H1 (cell line): ENCODE results near the gene SRRM4. TPM values are rescaled to one million over a fixed set of nuclear protein-coding genes. Genes with fewer than 3 reads are reported as not detected.

Experiments used
- CTCF ChIA-PET: fragments of 300-600 bp; sonication (Branson Sonifier 250); formaldehyde crosslinking; loops from one replicate; lab custom pipeline; 2021; ENCODE audit not compliant: partially characterized antibody; lab: Charles Lee
- POLR2A ChIA-PET: fragments of 300-600 bp; sonication (Branson Sonifier 250); formaldehyde crosslinking; loops from one replicate; lab custom pipeline; 2021; ENCODE audit warnings: inconsistent platforms; ENCODE audit not compliant: partially characterized antibody; lab: Charles Lee
- DNase-seq, 2 experiments: peaks; one replicate each; pipeline versions ENCODE4 v3.0.0 to v3.0.0-alpha.2; 2010 to 2022; ENCODE audit warnings: low spot score in 2 of 2, low read depth in 1 of 2, mixed read lengths in 1 of 2
- FAIRE-seq: peaks from 2 replicates; lab custom pipeline; 2011; peaks lifted over from hg19 to GRCh38; lab: Jason Lieb, UNC
- H2AFZ ChIP-seq: 2 replicates; pipeline ENCODE4 v1.8.1; 2012; ENCODE audit warnings: low read length, inconsistent platforms
- H2AK5ac ChIP-seq: 2 replicates; pipeline ENCODE4 v1.6.1; 2013; ENCODE audit warnings: low read depth, low read length
- H2BK120ac ChIP-seq: replicated peaks from 2 replicates; pipeline ENCODE3; 2013; ENCODE audit warnings: low read depth, low read length, inconsistent platforms
- H2BK12ac ChIP-seq: 2 replicates; pipeline ENCODE4 v1.6.1; 2013; ENCODE audit warnings: low read depth, low read length
- H2BK15ac ChIP-seq: 2 replicates; pipeline ENCODE4 v1.6.1; 2013; ENCODE audit warnings: low read length
- H2BK20ac ChIP-seq: 2 replicates; pipeline ENCODE4 v1.6.1; 2013; ENCODE audit warnings: low read length
- H2BK5ac ChIP-seq: 2 replicates; pipeline ENCODE4 v1.6.1; 2013; ENCODE audit warnings: low read depth, low read length
- H3K14ac ChIP-seq: 2 replicates; pipeline ENCODE4 v1.6.1; 2013; ENCODE audit warnings: inconsistent platforms; ENCODE audit not compliant: insufficient read length
- H3K18ac ChIP-seq: 2 replicates; pipeline ENCODE4 v1.6.1; 2013; ENCODE audit warnings: low read length; ENCODE audit errors: extremely low read depth
- H3K23ac ChIP-seq: 2 replicates; pipeline ENCODE4 v1.6.1; 2013; ENCODE audit warnings: inconsistent platforms; ENCODE audit not compliant: insufficient read length
- H3K23me2 ChIP-seq: 2 replicates; pipeline ENCODE4 v1.6.1; 2013; ENCODE audit warnings: low read depth, low read length
- H3K27ac ChIP-seq: 2 replicates; pipeline ENCODE4 v1.6.1; 2011; ENCODE audit warnings: low read depth, low read length, inconsistent platforms
- H3K27me3 ChIP-seq, 4 experiments: replicated peaks in 1 of 4; 1 replicate in 1 of 4; 2 replicates in 3 of 4; pipeline versions ENCODE4 v1.6.1 to v1.8.1; 2011 to 2013; ENCODE audit warnings: low read length in 3 of 4, mild to moderate bottlenecking in 3 of 4, inconsistent platforms in 2 of 4, mixed read lengths in 2 of 4, moderate library complexity in 1 of 4; ENCODE audit not compliant: control insufficient read depth in 3 of 4, insufficient read depth in 3 of 4; ENCODE audit errors: extremely low read depth in 1 of 4
- H3K36me3 ChIP-seq, 4 experiments: 2 replicates each; pipeline versions ENCODE4 v1.6.1 to v1.8.1; 2011 to 2013; ENCODE audit warnings: mild to moderate bottlenecking in 4 of 4, low read length in 3 of 4, moderate library complexity in 2 of 4, control low read depth in 1 of 4, inconsistent platforms in 1 of 4; ENCODE audit not compliant: insufficient read depth in 4 of 4, control insufficient read depth in 2 of 4
- H3K4ac ChIP-seq: replicated peaks from 2 replicates; pipeline ENCODE3; 2013; ENCODE audit warnings: low read length, low read depth, mixed read lengths, inconsistent platforms; ENCODE audit not compliant: insufficient read length
- H3K4me1 ChIP-seq, 4 experiments: replicated peaks in 1 of 4; 1 replicate in 1 of 4; 2 replicates in 3 of 4; pipeline versions ENCODE4 v1.6.1 to v1.8.1; 2011 to 2013; ENCODE audit warnings: low read length in 3 of 4, inconsistent platforms in 2 of 4, mixed read lengths in 1 of 4; ENCODE audit not compliant: insufficient read depth in 4 of 4, control insufficient read depth in 3 of 4
- H3K4me2 ChIP-seq, 2 experiments: 2 replicates each; pipeline versions ENCODE4 v1.6.1 to v1.8.1; 2011 to 2013; ENCODE audit warnings: low read depth in 2 of 2, low read length in 2 of 2, control low read depth in 1 of 2, inconsistent platforms in 1 of 2, mild to moderate bottlenecking in 1 of 2; ENCODE audit not compliant: insufficient read depth in 1 of 2
- H3K4me3 ChIP-seq, 4 experiments: fragments of 200-600, 300-600 bp in 1 of 4; sonication (generic), shearing (Covaris generic), sonication (Bioruptor Twin) in 1 of 4; 2 replicates each; pipeline versions ENCODE4 v1.5.1 to v1.8.1; 2011 to 2016; ENCODE audit warnings: low read length in 4 of 4, low read depth in 3 of 4, control low read depth in 2 of 4, inconsistent platforms in 2 of 4, mild to moderate bottlenecking in 2 of 4, mixed read lengths in 1 of 4, moderate library complexity in 1 of 4; ENCODE audit not compliant: insufficient read depth in 2 of 4; ENCODE audit errors: extremely low read depth in 1 of 4
- H3K56ac ChIP-seq: replicated peaks from 2 replicates; pipeline ENCODE3; 2013; ENCODE audit warnings: low read depth, mild to moderate bottlenecking, mixed read lengths, low read length, inconsistent platforms; ENCODE audit not compliant: insufficient read length
- H3K79me1 ChIP-seq: 2 replicates; pipeline ENCODE4 v1.6.1; 2013; ENCODE audit warnings: low read depth, low read length, control low read depth
- H3K79me2 ChIP-seq, 2 experiments: 2 replicates each; pipeline versions ENCODE4 v1.6.1 to v1.8.1; 2012 to 2013; ENCODE audit warnings: low read length in 2 of 2, mild to moderate bottlenecking in 2 of 2, inconsistent platforms in 1 of 2; ENCODE audit not compliant: insufficient read depth in 2 of 2, control insufficient read depth in 1 of 2
- H3K9ac ChIP-seq, 4 experiments: replicated peaks in 1 of 4; 1 replicate in 1 of 4; 2 replicates in 3 of 4; pipeline versions ENCODE4 v1.6.1 to v1.8.1; 2011 to 2013; ENCODE audit warnings: low read depth in 3 of 4, low read length in 3 of 4, control low read depth in 2 of 4, mild to moderate bottlenecking in 2 of 4, moderate library complexity in 2 of 4, inconsistent platforms in 1 of 4; ENCODE audit errors: extremely low read depth in 1 of 4
- H3K9me3 ChIP-seq, 2 experiments: 2 replicates each; pipeline versions ENCODE4 v1.6.1 to v1.8.1; 2012 to 2013; ENCODE audit warnings: mild to moderate bottlenecking in 2 of 2, moderate library complexity in 2 of 2, control low read depth in 1 of 2, inconsistent platforms in 1 of 2, low read depth in 1 of 2, low read length in 1 of 2, mixed read lengths in 1 of 2; ENCODE audit not compliant: insufficient read depth in 2 of 2
- H4K20me1 ChIP-seq, 2 experiments: replicated peaks in 1 of 2; 2 replicates each; pipeline versions ENCODE3 to v1.8.1; 2011 to 2013; ENCODE audit warnings: inconsistent platforms in 2 of 2, low read length in 2 of 2, mild to moderate bottlenecking in 1 of 2; ENCODE audit not compliant: insufficient read depth in 2 of 2, control insufficient read depth in 1 of 2
- H4K5ac ChIP-seq: 2 replicates; pipeline ENCODE4 v1.6.1; 2013; ENCODE audit warnings: low read length, low read depth, mixed read lengths, inconsistent platforms; ENCODE audit not compliant: insufficient read length
- H4K8ac ChIP-seq: 2 replicates; pipeline ENCODE4 v1.8.0; 2013; ENCODE audit warnings: mild to moderate bottlenecking, moderate library complexity, low read length, inconsistent platforms; ENCODE audit not compliant: insufficient read depth; ENCODE audit errors: extremely low read depth
- H4K91ac ChIP-seq: replicated peaks from 2 replicates; pipeline ENCODE3; 2013; ENCODE audit warnings: low read length, mixed read lengths, inconsistent platforms; ENCODE audit not compliant: insufficient read length
- ATF2 ChIP-seq: IDR thresholded peaks from 2 replicates; pipeline ENCODE4 v1.6.1; 2012; ENCODE audit warnings: low read length, inconsistent platforms
- BCL11A ChIP-seq, 2 experiments: IDR thresholded peaks; one replicate each; pipeline ENCODE4 v1.6.1; 2011; ENCODE audit warnings: low read depth in 2 of 2, low read length in 2 of 2, mild to moderate bottlenecking in 2 of 2
- CBX8 ChIP-seq: fragments of 300-800, 300-1000 bp; sonication (generic); IDR thresholded peaks from 2 replicates; pipeline ENCODE4 v1.7.1; 2016; ENCODE audit warnings: low read depth, low read length, borderline replicate concordance
- CHD1 ChIP-seq: IDR thresholded peaks from 2 replicates; pipeline ENCODE4 v1.6.1; 2012; ENCODE audit warnings: low read depth, low read length, improper control_type of control experiment
- E2F6 ChIP-seq: IDR thresholded peaks from 2 replicates; pipeline ENCODE4 v1.6.1; 2012; ENCODE audit warnings: inconsistent platforms
- KDM4A ChIP-seq: IDR thresholded peaks from one replicate; pipeline ENCODE4 v1.7.1; 2012; ENCODE audit warnings: low read depth, mild to moderate bottlenecking, moderate library complexity, low read length, inconsistent platforms; ENCODE audit not compliant: severe bottlenecking
- RXRA ChIP-seq: IDR thresholded peaks from 2 replicates; pipeline ENCODE4 v1.6.1; 2011; ENCODE audit warnings: low read depth, mild to moderate bottlenecking, low read length, moderate library complexity; ENCODE audit not compliant: insufficient read depth
- SRF ChIP-seq: IDR thresholded peaks from 2 replicates; pipeline ENCODE4 v1.6.1; 2011; ENCODE audit warnings: mild to moderate bottlenecking, low read depth, low read length, moderate library complexity
- WGBS, 2 experiments: shearing (Covaris generic) in 1 of 2; methylation state at CpG; one replicate each; pipeline versions ENCODE4 v1.1.6 to v1.1.7; 2013 to 2015; ENCODE audit warnings: low lambda C conversion rate in 2 of 2, mixed read lengths in 2 of 2, inconsistent platforms in 1 of 2, low coverage in 1 of 2, missing lambda C conversion rate in 1 of 2; ENCODE audit not compliant: insufficient replicate concordance in 2 of 2, insufficient coverage in 1 of 2, insufficient read length in 1 of 2; ENCODE audit errors: extremely low coverage in 1 of 2, missing lambda C conversion rate in 1 of 2; 5-methylcytosine and 5-hydroxymethylcytosine counted together
- polyA plus RNA-seq, 7 experiments: library from polyadenylated mRNA; depleted of rRNA in 3 of 7; stranded (reverse) in 5 of 7; unstranded in 2 of 7; fragments of >200 nt in 5 of 7; fragments of 200-250 nt in 2 of 7; gene quantifications; 1 replicate in 5 of 7; 2 replicates in 1 of 7; 4 replicates in 1 of 7; pipeline versions ENCODE4 v1.2.1 to v1.2.3, GENCODE V29; 2011 to 2013; ENCODE audit warnings: missing spikeins in 2 of 7, mixed read lengths in 2 of 7
- total RNA-seq: library from RNA; stranded (reverse); fragmentation: NEBNext Ultra II Directional; extraction: Animal tissue kit (Norgen Biotek cat#: 25700); gene quantifications from 2 replicates; pipeline ENCODE4 v1.2.1, GENCODE V29; 2021
- TF ChIP-seq, protein P1 (sequence below), 3 experiments: IDR thresholded peaks; 1 replicate in 2 of 3; 2 replicates in 1 of 3; pipeline versions ENCODE4 v1.5.1 to v1.6.1; 2011; ENCODE audit warnings: low read length in 3 of 3, mild to moderate bottlenecking in 3 of 3, inconsistent platforms in 2 of 3, low read depth in 1 of 3, moderate library complexity in 1 of 3; ENCODE audit not compliant: insufficient read depth in 1 of 3; ENCODE audit errors: control extremely low read depth in 1 of 3

Gene SRRM4
- total and polyA plus RNA-seq, 2 of the 8 experiments (the other 6 are each of a cell fraction or from before 2014, with no cell fraction given): 0.53 to 1.1 TPM

DNA sequence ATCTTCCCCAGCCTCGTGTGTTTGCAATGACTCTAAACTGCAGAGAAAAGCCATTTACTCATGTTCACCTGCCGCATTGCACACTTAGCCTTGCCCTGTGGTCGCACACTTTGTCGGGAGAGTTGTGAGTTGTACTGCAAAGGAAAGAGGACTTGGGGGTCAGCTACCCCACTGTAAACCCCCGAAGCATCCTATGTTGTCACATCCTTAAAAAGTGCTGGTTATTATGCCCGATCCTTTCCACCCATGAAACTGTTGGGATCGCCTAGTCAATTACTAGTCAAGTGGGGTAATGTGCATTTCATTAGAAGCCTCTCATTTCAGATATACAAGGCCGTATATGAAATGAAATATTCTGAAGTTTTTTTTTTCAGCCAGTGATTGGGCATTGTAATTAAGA lies 98.2 kb downstream of the SRRM4 start:
- Histone ChIP-seq H2BK15ac (no peak overlapping the region), H3K27ac (no peak overlapping the region), H2BK20ac (no peak overlapping the region), H2AK5ac (no peak overlapping the region), H3K56ac (no peak overlapping the region), H3K27me3 (peaks cover 0 to 1% (median 0%) of the 10 kb centered on the region in 4 experiments; a peak in 2 of 7 replicates), H3K4ac (no peak overlapping the region), H3K9ac (no peak overlapping the region), H2BK5ac (no peak overlapping the region), H4K91ac (no peak overlapping the region), H3K4me2 (no peak overlapping the region), H2BK12ac (no peak overlapping the region), H3K18ac (no peak overlapping the region), H3K36me3 (no peaks in the 10 kb centered on the region), H3K14ac (no peak overlapping the region), H3K9me3 (no peaks in the 10 kb centered on the region), H2AFZ (no peak overlapping the region), H3K23me2 (peaks cover 8% of the 10 kb centered on the region; the same call in 1 of the 2 replicates), H3K4me1 (peaks cover 0 to 6% (median 4%) of the 10 kb centered on the region in 4 experiments; a peak in 5 of 7 replicates), H4K20me1 (peaks cover 0 to 4% of the 10 kb centered on the region in 2 experiments), H3K4me3 (no peak overlapping the region), H4K8ac (no peak overlapping the region), H4K5ac (no peak overlapping the region), H2BK120ac (no peak overlapping the region), H3K79me1 (no peaks in the 10 kb centered on the region), H3K23ac (no peak overlapping the region), H3K79me2 (no peaks in the 10 kb centered on the region)
- FAIRE-seq (no peak), DNase-seq (no peak)
- ChIA-PET CTCF (interaction anchor here (2.0 kb wide), 1 partner anchor 195 kb away, joined by 6 read pairs; no protein-coding TSS in a partner anchor), POLR2A (no interaction called here)
- WGBS, 2 experiments: 92% methylated on average over 8 of the region's 8 CpGs; no CpG with 5 or more reads in 1 of the 2 experiments
- no peak for TF ChIP-seq E2F6
- no peak for TF ChIP-seq CHD1
- TF ChIP-seq KDM4A: no peak
- TF ChIP-seq, protein P1, sequence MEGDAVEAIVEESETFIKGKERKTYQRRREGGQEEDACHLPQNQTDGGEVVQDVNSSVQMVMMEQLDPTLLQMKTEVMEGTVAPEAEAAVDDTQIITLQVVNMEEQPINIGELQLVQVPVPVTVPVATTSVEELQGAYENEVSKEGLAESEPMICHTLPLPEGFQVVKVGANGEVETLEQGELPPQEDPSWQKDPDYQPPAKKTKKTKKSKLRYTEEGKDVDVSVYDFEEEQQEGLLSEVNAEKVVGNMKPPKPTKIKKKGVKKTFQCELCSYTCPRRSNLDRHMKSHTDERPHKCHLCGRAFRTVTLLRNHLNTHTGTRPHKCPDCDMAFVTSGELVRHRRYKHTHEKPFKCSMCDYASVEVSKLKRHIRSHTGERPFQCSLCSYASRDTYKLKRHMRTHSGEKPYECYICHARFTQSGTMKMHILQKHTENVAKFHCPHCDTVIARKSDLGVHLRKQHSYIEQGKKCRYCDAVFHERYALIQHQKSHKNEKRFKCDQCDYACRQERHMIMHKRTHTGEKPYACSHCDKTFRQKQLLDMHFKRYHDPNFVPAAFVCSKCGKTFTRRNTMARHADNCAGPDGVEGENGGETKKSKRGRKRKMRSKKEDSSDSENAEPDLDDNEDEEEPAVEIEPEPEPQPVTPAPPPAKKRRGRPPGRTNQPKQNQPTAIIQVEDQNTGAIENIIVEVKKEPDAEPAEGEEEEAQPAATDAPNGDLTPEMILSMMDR (IDR thresholded peaks at IDR 0.05; ENCODE audit: control extremely low read depth in 1 of 3, insufficient read depth in 1 of 3, low read depth in 1 of 3, low read length in 3 of 3): no peak
- no peak for TF ChIP-seq ATF2
- no peak for TF ChIP-seq BCL11A (IDR thresholded peaks at IDR 0.05; ENCODE audit: low read depth in 2 of 2, low read length in 2 of 2)
- no peak for TF ChIP-seq CBX8
- no peak for TF ChIP-seq RXRA
- TF ChIP-seq SRF: no peak
